HCT116 (cell line): ENCODE measurements around the gene ZNF577. TPM values are rescaled to one million over a fixed set of nuclear protein-coding genes. Genes with fewer than 3 reads are reported as not detected.

ENCODE experiments used
- ATAC-seq: fragments of 200-7000 bp; cut with Tn5 transposase; 2 replicates; pipeline ENCODE4 v1.9.1; 2020; ENCODE audit warnings: mild to moderate bottlenecking, moderate library complexity
- BruUV-seq: library from RNA; stranded (reverse); fragments of 400-500 nt; replicated peaks from 2 replicates; lab custom pipeline; 2021; lab: Mats Ljungman, UMichigan
- CTCF ChIA-PET: fragments of 300-600 bp; sonication (Branson Sonifier 250); formaldehyde crosslinking; loops from one replicate; lab custom pipeline; 2021; ENCODE audit warnings: antibody characterized with exemption; lab: Charles Lee
- POLR2A ChIA-PET: fragments of 300-600, 350-600 bp; sonication (Branson Sonifier 250); formaldehyde crosslinking; loops from one replicate; lab custom pipeline; 2021; ENCODE audit warnings: antibody characterized with exemption; lab: Charles Lee
- RAD21 ChIA-PET, 2 experiments: fragments of 300-600 bp; sonication (Branson Sonifier 250); formaldehyde crosslinking; loops; one replicate each; lab custom pipeline; 2023; ENCODE audit warnings: low total read pairs in 2 of 2; ENCODE audit not compliant: uncharacterized antibody in 2 of 2, unreplicated experiment in 2 of 2, low non-redundant PET in 1 of 2; lab: Charles Lee
- DNase-seq: peaks from one replicate; pipeline ENCODE4 v3.0.0-alpha.2; 2010; ENCODE audit warnings: low read depth, low spot score
- H2AFZ ChIP-seq: fragments of 200-600 bp; shearing (Covaris generic), sonication (generic); 2 replicates; pipeline ENCODE4 v1.6.1; 2017; ENCODE audit warnings: low read depth, mixed run types, mixed read lengths, antibody characterized with exemption, low read length; ENCODE audit not compliant: poor library complexity, severe bottlenecking
- H3K27ac ChIP-seq: 2 replicates; pipeline ENCODE4 v1.5.1; 2012; ENCODE audit warnings: low read depth, low read length
- H3K27me3 ChIP-seq: fragments of 200-600 bp; sonication (generic); 2 replicates; pipeline ENCODE4 v1.6.1; 2016; ENCODE audit warnings: mixed run types, low read length, mixed read lengths; ENCODE audit not compliant: insufficient read depth
- H3K36me3 ChIP-seq, 2 experiments: fragments of 200-500 bp in 1 of 2; fragments of 200-600 bp in 1 of 2; sonication (Bioruptor generic) in 1 of 2; sonication (generic) in 1 of 2; 2 replicates each; pipeline versions ENCODE4 v1.5.1 to v1.6.1; 2014 to 2016; ENCODE audit warnings: low read length in 2 of 2, inconsistent platforms in 1 of 2, mixed read lengths in 1 of 2, mixed run types in 1 of 2; ENCODE audit not compliant: insufficient read depth in 2 of 2, control insufficient read depth in 1 of 2
- H3K4me1 ChIP-seq, 2 experiments: fragments of 200-600 bp in 1 of 2; sonication (generic) in 1 of 2; 2 replicates each; pipeline versions ENCODE4 v1.5.1 to v1.6.1; 2012 to 2017; ENCODE audit warnings: low read length in 2 of 2, inconsistent platforms in 1 of 2, mild to moderate bottlenecking in 1 of 2, mixed read lengths in 1 of 2, mixed run types in 1 of 2, moderate library complexity in 1 of 2; ENCODE audit not compliant: insufficient read depth in 2 of 2, control insufficient read depth in 1 of 2
- H3K4me2 ChIP-seq: fragments of 200-600 bp; sonication (generic); 2 replicates; pipeline ENCODE4 v1.6.1; 2017; ENCODE audit warnings: mixed run types, low read length, mixed read lengths
- H3K4me3 ChIP-seq, 2 experiments: fragments of 200-600 bp in 1 of 2; sonication (generic) in 1 of 2; replicated peaks in 1 of 2; 2 replicates each; pipeline ENCODE4 v1.5.1; 2011 to 2016; ENCODE audit warnings: low read length in 2 of 2, control low read depth in 1 of 2, low read depth in 1 of 2, mild to moderate bottlenecking in 1 of 2, mixed read lengths in 1 of 2, mixed run types in 1 of 2
- H3K79me2 ChIP-seq: fragments of 200-600 bp; sonication (generic); 2 replicates; pipeline ENCODE4 v1.6.1; 2017; ENCODE audit warnings: mild to moderate bottlenecking, mixed run types, low read length, moderate library complexity, mixed read lengths; ENCODE audit not compliant: insufficient read depth
- H3K9ac ChIP-seq: fragments of 200-600 bp; sonication (generic); 2 replicates; pipeline ENCODE4 v1.6.1; 2016; ENCODE audit warnings: low read length, mixed read lengths
- H3K9me2 ChIP-seq: fragments of 200-600 bp; sonication (generic), shearing (Covaris generic); 2 replicates; pipeline ENCODE4 v1.6.1; 2017; ENCODE audit warnings: mixed run types, mild to moderate bottlenecking, moderate library complexity; ENCODE audit not compliant: insufficient read depth
- H3K9me3 ChIP-seq, 2 experiments: fragments of 200-500 bp in 1 of 2; fragments of 200-600 bp in 1 of 2; sonication (Bioruptor generic) in 1 of 2; sonication (generic) in 1 of 2; 2 replicates each; pipeline ENCODE4 v1.6.1; 2014 to 2017; ENCODE audit warnings: low read length in 2 of 2, mixed read lengths in 2 of 2, inconsistent platforms in 1 of 2, low read depth in 1 of 2, mild to moderate bottlenecking in 1 of 2, mixed run types in 1 of 2, moderate library complexity in 1 of 2; ENCODE audit not compliant: control insufficient read depth in 1 of 2, insufficient read depth in 1 of 2
- H4K20me1 ChIP-seq: fragments of 200-600 bp; sonication (generic), shearing (Covaris generic); 2 replicates; pipeline ENCODE4 v1.6.1; 2017; ENCODE audit warnings: mixed run types, mild to moderate bottlenecking, moderate library complexity; ENCODE audit not compliant: insufficient read depth
- CBX3 ChIP-seq: IDR thresholded peaks from 2 replicates; pipeline ENCODE4 v1.6.1; 2012; ENCODE audit warnings: low read depth
- CEBPB ChIP-seq: IDR thresholded peaks from 2 replicates; pipeline ENCODE4 v1.6.1; 2012; ENCODE audit warnings: low read depth
- EGR1 ChIP-seq: IDR thresholded peaks from 2 replicates; pipeline ENCODE4 v1.6.1; 2012; ENCODE audit warnings: low read depth
- ELF1 ChIP-seq: IDR thresholded peaks from 2 replicates; pipeline ENCODE4 v1.6.1; 2012; ENCODE audit warnings: low read depth, borderline replicate concordance
- JUND ChIP-seq: IDR thresholded peaks from 2 replicates; pipeline ENCODE4 v1.6.1; 2012
- POLR2AphosphoS5 ChIP-seq: IDR thresholded peaks from 2 replicates; pipeline ENCODE4 v1.6.1; 2011; ENCODE audit warnings: mild to moderate bottlenecking, low read depth, low read length, moderate library complexity
- SIN3A ChIP-seq: IDR thresholded peaks from 2 replicates; pipeline ENCODE4 v1.6.1; 2012; ENCODE audit warnings: low read depth
- SP1 ChIP-seq: IDR thresholded peaks from 2 replicates; pipeline ENCODE4 v1.6.1; 2012; ENCODE audit warnings: low read depth
- YY1 ChIP-seq: IDR thresholded peaks from 2 replicates; pipeline ENCODE4 v1.6.1; 2011; ENCODE audit warnings: low read length, low read depth, moderate library complexity, mild to moderate bottlenecking; ENCODE audit not compliant: insufficient replicate concordance; ENCODE audit errors: extremely low read depth
- ZFX ChIP-seq: fragments of 450-650 bp; IDR thresholded peaks from 2 replicates; pipeline ENCODE4 v1.6.1; 2017
- intact Hi-C: fragments of 100-400 bp; cut with micrococcal nuclease; formaldehyde crosslinking; loops from 2 replicates; pipeline ENCODE4 v1.10.0; 2022
- total RNA-seq: library from RNA; stranded (reverse); gene quantifications from one replicate; pipeline ENCODE4 v1.2.1, GENCODE V29; 2021; ENCODE audit not compliant: unreplicated experiment
- TF ChIP-seq, protein P1 (sequence below): IDR thresholded peaks from 2 replicates; pipeline ENCODE4 v1.6.1; 2012
- TF ChIP-seq, protein P2 (sequence below), 3 experiments: fragments of 200-600 bp in 1 of 3; sonication (generic) in 1 of 3; IDR thresholded peaks in 2 of 3; conservative IDR thresholded peaks in 1 of 3; 2 replicates each; pipeline ENCODE4 v1.5.1; 2012 to 2017; ENCODE audit warnings: low read depth in 2 of 3, low read length in 2 of 3, antibody characterized with exemption in 1 of 3, borderline replicate concordance in 1 of 3, control low read depth in 1 of 3, mild to moderate bottlenecking in 1 of 3, mixed read lengths in 1 of 3, mixed run types in 1 of 3, moderate library complexity in 1 of 3; ENCODE audit not compliant: insufficient read depth in 1 of 3
- TF ChIP-seq, protein P3 (sequence below): IDR thresholded peaks from 2 replicates; pipeline ENCODE4 v1.6.1; 2011; ENCODE audit warnings: mild to moderate bottlenecking, low read length, moderate library complexity; ENCODE audit not compliant: insufficient replicate concordance; ENCODE audit errors: extremely low read depth

Gene ZNF577
- total RNA-seq, 1 experiment from 2014 or later, result 5.8 TPM

DNA sequence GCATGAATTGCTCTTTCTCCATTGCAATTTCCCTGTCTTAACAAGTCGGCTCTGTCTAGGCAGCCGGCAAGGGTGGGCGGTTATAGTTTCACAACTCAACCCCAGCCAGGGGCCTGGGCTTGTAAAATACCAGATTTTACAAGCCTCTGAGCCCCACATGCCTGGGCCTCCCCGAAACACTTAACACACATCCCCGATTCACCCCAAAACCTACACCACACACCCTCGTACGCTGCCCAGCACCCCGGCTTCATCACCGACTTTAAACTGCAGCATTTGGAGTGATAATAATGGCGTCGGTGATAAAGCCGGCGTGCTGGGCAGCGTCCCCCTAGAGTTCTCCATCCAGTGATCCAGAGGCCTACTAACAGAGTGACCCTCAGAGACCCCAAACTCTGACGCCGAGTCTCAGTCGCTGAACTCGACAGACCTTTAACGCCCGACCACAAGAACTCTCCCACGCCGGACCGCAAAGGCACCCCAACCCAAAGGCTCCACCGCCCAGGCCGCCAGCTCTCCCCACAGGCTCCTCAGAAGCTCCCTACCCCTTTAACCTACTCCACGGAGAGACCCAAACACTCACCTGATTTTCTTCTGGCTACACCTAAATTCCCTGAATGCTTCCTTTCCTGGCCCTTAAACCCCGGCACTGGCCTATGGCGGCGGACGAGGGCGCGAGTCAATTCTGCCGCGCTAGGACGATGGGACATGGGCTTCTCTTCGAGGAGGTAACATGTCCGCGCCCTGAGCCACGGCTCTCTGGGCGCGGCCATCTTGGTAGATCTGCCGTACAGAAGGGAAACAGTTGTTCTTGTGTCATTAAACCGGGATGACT, 16.8 kb upstream of the ZNF577 start, which contains the start of gene ZNF649:
ZNF649 (minus strand) TSS at position 687 of the 835 bp plus-strand sequence. CDS start 4,910 bp downstream, outside the sequence.
- H3K27me3 ChIP-seq, result no peaks in the 10 kb centered on the region
- ChIA-PET POLR2A (no interaction called here), CTCF (no interaction called here), RAD21 (no interaction called here)
- peaks cover 0 to 4% of the 10 kb centered on the region in 2 experiments; a peak in 1 of 4 replicates for H3K4me1 ChIP-seq
- H3K9me3 ChIP-seq, result peaks cover 13 to 17% of the 10 kb centered on the region in 2 experiments; a peak in 3 of 4 replicates
- H3K4me2 ChIP-seq, result peak within 1 kb of the TSS; percentile 77
- intact Hi-C loops, result loop anchor here (1.0 kb wide), 1 partner anchor 23 kb away; the partner anchor contains the start of gene ZNF613
- peaks cover 48% of the 10 kb centered on the region for H3K79me2 ChIP-seq
- peaks cover 0 to 8% of the 10 kb centered on the region in 2 experiments; a peak in 2 of 4 replicates for H3K36me3 ChIP-seq
- no TSS peak for BruUV-seq
- TF ChIP-seq CBX3 (peak; percentile 68), CEBPB (no peak), JUND (no peak), SP1 (peak; percentile 39; the same call in 1 of the 2 replicates), YY1 (peak; percentile 100), SIN3A (0 out of 2 replicates have a peak, but pooled peaks have one; percentile 43), ELF1 (no peak), EGR1 (peak; percentile 94), ZFX (peak; percentile 35; the same call in 1 of the 2 replicates), POLR2AphosphoS5 (peak; percentile 76)
- TF ChIP-seq, protein P1, sequence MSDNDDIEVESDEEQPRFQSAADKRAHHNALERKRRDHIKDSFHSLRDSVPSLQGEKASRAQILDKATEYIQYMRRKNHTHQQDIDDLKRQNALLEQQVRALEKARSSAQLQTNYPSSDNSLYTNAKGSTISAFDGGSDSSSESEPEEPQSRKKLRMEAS, result peak; percentile 51; the same call in 1 of the 2 replicates
- TF ChIP-seq, protein P2, sequence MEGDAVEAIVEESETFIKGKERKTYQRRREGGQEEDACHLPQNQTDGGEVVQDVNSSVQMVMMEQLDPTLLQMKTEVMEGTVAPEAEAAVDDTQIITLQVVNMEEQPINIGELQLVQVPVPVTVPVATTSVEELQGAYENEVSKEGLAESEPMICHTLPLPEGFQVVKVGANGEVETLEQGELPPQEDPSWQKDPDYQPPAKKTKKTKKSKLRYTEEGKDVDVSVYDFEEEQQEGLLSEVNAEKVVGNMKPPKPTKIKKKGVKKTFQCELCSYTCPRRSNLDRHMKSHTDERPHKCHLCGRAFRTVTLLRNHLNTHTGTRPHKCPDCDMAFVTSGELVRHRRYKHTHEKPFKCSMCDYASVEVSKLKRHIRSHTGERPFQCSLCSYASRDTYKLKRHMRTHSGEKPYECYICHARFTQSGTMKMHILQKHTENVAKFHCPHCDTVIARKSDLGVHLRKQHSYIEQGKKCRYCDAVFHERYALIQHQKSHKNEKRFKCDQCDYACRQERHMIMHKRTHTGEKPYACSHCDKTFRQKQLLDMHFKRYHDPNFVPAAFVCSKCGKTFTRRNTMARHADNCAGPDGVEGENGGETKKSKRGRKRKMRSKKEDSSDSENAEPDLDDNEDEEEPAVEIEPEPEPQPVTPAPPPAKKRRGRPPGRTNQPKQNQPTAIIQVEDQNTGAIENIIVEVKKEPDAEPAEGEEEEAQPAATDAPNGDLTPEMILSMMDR (IDR thresholded peaks at IDR 0.05 in 2 of 3, conservative IDR thresholded peaks at IDR 0.05 in 1 of 3; ENCODE audit: borderline replicate concordance in 1 of 3, insufficient read depth in 1 of 3, low read depth in 2 of 3, low read length in 2 of 3), result 0 out of 6 replicates have a peak, but pooled peaks of 1 of the 3 experiments have one; percentile 12
- TF ChIP-seq, protein P3, sequence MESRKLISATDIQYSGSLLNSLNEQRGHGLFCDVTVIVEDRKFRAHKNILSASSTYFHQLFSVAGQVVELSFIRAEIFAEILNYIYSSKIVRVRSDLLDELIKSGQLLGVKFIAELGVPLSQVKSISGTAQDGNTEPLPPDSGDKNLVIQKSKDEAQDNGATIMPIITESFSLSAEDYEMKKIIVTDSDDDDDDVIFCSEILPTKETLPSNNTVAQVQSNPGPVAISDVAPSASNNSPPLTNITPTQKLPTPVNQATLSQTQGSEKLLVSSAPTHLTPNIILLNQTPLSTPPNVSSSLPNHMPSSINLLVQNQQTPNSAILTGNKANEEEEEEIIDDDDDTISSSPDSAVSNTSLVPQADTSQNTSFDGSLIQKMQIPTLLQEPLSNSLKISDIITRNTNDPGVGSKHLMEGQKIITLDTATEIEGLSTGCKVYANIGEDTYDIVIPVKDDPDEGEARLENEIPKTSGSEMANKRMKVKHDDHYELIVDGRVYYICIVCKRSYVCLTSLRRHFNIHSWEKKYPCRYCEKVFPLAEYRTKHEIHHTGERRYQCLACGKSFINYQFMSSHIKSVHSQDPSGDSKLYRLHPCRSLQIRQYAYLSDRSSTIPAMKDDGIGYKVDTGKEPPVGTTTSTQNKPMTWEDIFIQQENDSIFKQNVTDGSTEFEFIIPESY, result no peak
- peak within 1 kb of the TSS; percentile 76 for H3K9ac ChIP-seq
- ATAC-seq, result peak; percentile 94
- H4K20me1 ChIP-seq, result no peaks in the 10 kb centered on the region
- peak; percentile 82 for DNase-seq
- no peaks in the 10 kb centered on the region for H3K9me2 ChIP-seq
- peak within 1 kb of the TSS; percentile 71 to 72 for H3K4me3 ChIP-seq
- H3K27ac ChIP-seq, result peak within 1 kb of the TSS; percentile 53
- peak within 1 kb of the TSS; percentile 49 for H2AFZ ChIP-seq
